GM12878 (cell line): ENCODE measurements around the gene TAGLN3. TPM values are rescaled to one million over a fixed set of nuclear protein-coding genes. Genes with fewer than 3 reads are reported as not detected.

Experiments
- ATAC-seq: fragments of 200-7000 bp; cut with Tn5 transposase; 3 replicates; pipeline ENCODE4 v1.9.1; 2020; ENCODE audit warnings: mild to moderate bottlenecking, moderate library complexity
- BruUV-seq: library from RNA; stranded (reverse); fragments of 400-500 nt; replicated peaks from 2 replicates; lab custom pipeline; 2021; lab: Mats Ljungman, UMichigan
- CTCF ChIA-PET: fragments of 300-600 bp; sonication (Branson Sonifier 250); formaldehyde crosslinking; extraction: SDS; loops from one replicate; lab custom pipeline; 2021; ENCODE audit warnings: inconsistent platforms; lab: Yijun Ruan, JAX
- POLR2A ChIA-PET: fragments of 350-600 bp; formaldehyde crosslinking; extraction: SDS; loops from one replicate; lab custom pipeline; 2021; ENCODE audit warnings: inconsistent platforms; lab: Charles Lee
- RAD21 ChIA-PET: fragments of 300-600 bp; sonication (Branson Sonifier 250); formaldehyde crosslinking; loops from one replicate; lab custom pipeline; 2023; ENCODE audit warnings: antibody characterized with exemption; ENCODE audit not compliant: unreplicated experiment; lab: Charles Lee
- SMC1A ChIA-PET: fragments of 300-600 bp; sonication (Branson Sonifier 250); formaldehyde crosslinking; loops from one replicate; lab custom pipeline; 2023; ENCODE audit not compliant: unreplicated experiment, uncharacterized antibody; lab: Charles Lee
- DNase-seq: peaks from one replicate; pipeline ENCODE4 v3.0.0-alpha.2; 2011; ENCODE audit warnings: low read depth, low spot score
- FAIRE-seq: peaks from 3 replicates; lab custom pipeline; 2011; peaks lifted over from hg19 to GRCh38; lab: Jason Lieb, UNC
- H2AFZ ChIP-seq: 2 replicates; pipeline ENCODE4 v1.6.0; 2011; ENCODE audit warnings: low read depth, low read length, control low read depth; ENCODE audit not compliant: control insufficient read depth
- H3K27ac ChIP-seq: 2 replicates; pipeline ENCODE4 v1.5.1; 2011; ENCODE audit warnings: control low read depth; ENCODE audit not compliant: control insufficient read depth, insufficient read depth
- H3K27me3 ChIP-seq, 2 experiments: replicated peaks in 1 of 2; 2 replicates each; pipeline versions ENCODE4 v1.6.0 to v1.6.1; 2011; ENCODE audit warnings: low read length in 1 of 2; ENCODE audit not compliant: control insufficient read depth in 2 of 2, insufficient read depth in 2 of 2
- H3K36me3 ChIP-seq, 2 experiments: 2 replicates each; pipeline ENCODE4 v1.5.1; 2011; ENCODE audit warnings: low read length in 1 of 2; ENCODE audit not compliant: control insufficient read depth in 2 of 2, insufficient read depth in 2 of 2
- H3K4me1 ChIP-seq: 2 replicates; pipeline ENCODE4 v1.6.1; 2011; ENCODE audit warnings: mild to moderate bottlenecking, low read length, moderate library complexity, mixed read lengths; ENCODE audit not compliant: control insufficient read depth, insufficient read depth
- H3K4me2 ChIP-seq: 2 replicates; pipeline ENCODE4 v1.6.0; 2011; ENCODE audit warnings: control low read depth; ENCODE audit not compliant: control insufficient read depth, insufficient read depth
- H3K4me3 ChIP-seq: fragments of 200-600 bp; sonication (generic); 2 replicates; pipeline ENCODE4 v1.5.1; 2016
- H3K79me2 ChIP-seq: 2 replicates; pipeline ENCODE4 v1.6.0; 2011; ENCODE audit warnings: low read length; ENCODE audit not compliant: control insufficient read depth, insufficient read depth
- H3K9ac ChIP-seq: 2 replicates; pipeline ENCODE4 v1.8.0; 2011; ENCODE audit warnings: low read length, control low read depth, mixed read lengths; ENCODE audit not compliant: control insufficient read depth, insufficient read depth
- H3K9me3 ChIP-seq: replicated peaks from 3 replicates; pipeline ENCODE4 v1.5.1; 2011; ENCODE audit warnings: mild to moderate bottlenecking, low read length; ENCODE audit not compliant: control insufficient read depth, insufficient read depth
- H4K20me1 ChIP-seq: 2 replicates; pipeline ENCODE4 v1.6.0; 2011; ENCODE audit not compliant: control insufficient read depth, insufficient read depth
- BHLHE40 ChIP-seq, 2 experiments: fragments of 450-650 bp in 1 of 2; IDR thresholded peaks; 2 replicates each; pipeline ENCODE4 v1.6.1; 2011 to 2017; ENCODE audit warnings: low read depth in 2 of 2, borderline replicate concordance in 1 of 2, improper control_type of control experiment in 1 of 2, low read length in 1 of 2, mild to moderate bottlenecking in 1 of 2
- CREB1 ChIP-seq: IDR thresholded peaks from 2 replicates; pipeline ENCODE4 v1.6.1; 2012; ENCODE audit warnings: low read depth, mild to moderate bottlenecking, inconsistent platforms
- EED ChIP-seq: sonication (generic); IDR thresholded peaks from 2 replicates; pipeline ENCODE4 v1.6.1; 2016; ENCODE audit warnings: antibody characterized with exemption, low read depth
- ESRRA ChIP-seq: IDR thresholded peaks from 2 replicates; pipeline ENCODE4 v1.6.1; 2012; ENCODE audit warnings: mild to moderate bottlenecking, low read length, improper control_type of control experiment
- EZH2 ChIP-seq: IDR thresholded peaks from 2 replicates; pipeline ENCODE4 v1.6.1; 2012; ENCODE audit warnings: low read depth, mild to moderate bottlenecking, control low read depth, inconsistent platforms, low read length, borderline replicate concordance; ENCODE audit not compliant: control insufficient read depth
- IRF5 ChIP-seq: fragments of 450-650 bp; IDR thresholded peaks from 2 replicates; pipeline ENCODE4 v1.6.1; 2017; ENCODE audit warnings: borderline replicate concordance
- KLF5 ChIP-seq: fragments of 450-650 bp; IDR thresholded peaks from 2 replicates; pipeline ENCODE4 v1.6.1; 2014; ENCODE audit warnings: mild to moderate bottlenecking; ENCODE audit not compliant: partially characterized antibody
- NFYA ChIP-seq: IDR thresholded peaks from 2 replicates; pipeline ENCODE4 v1.6.1; 2011; ENCODE audit warnings: low read depth, mild to moderate bottlenecking, low read length, improper control_type of control experiment, borderline replicate concordance
- POLR2A ChIP-seq: IDR thresholded peaks from 2 replicates; pipeline ENCODE4 v1.6.1; 2011; ENCODE audit warnings: low read depth, mild to moderate bottlenecking, low read length
- RCOR1 ChIP-seq: conservative IDR thresholded peaks from 2 replicates; pipeline ENCODE4 v1.6.1; 2012; ENCODE audit warnings: low read depth, low read length, improper control_type of control experiment
- ZBED1 ChIP-seq: IDR thresholded peaks from 2 replicates; pipeline ENCODE4 v1.6.1; 2016; ENCODE audit warnings: borderline replicate concordance
- ZSCAN29 ChIP-seq: fragments of 450-650 bp; IDR thresholded peaks from 2 replicates; pipeline ENCODE4 v1.6.1; 2017; ENCODE audit warnings: mild to moderate bottlenecking, moderate library complexity
- WGBS: methylation state at CpG from one replicate; pipeline ENCODE4 v1.1.6; 2016; ENCODE audit warnings: low lambda C conversion rate; ENCODE audit not compliant: insufficient replicate concordance, insufficient coverage; ENCODE audit errors: missing lambda C conversion rate; 5-methylcytosine and 5-hydroxymethylcytosine counted together
- in situ Hi-C: fragments of 300-500 bp; cut with MboI; formaldehyde crosslinking; loops from 9 replicates; pipeline ENCODE4 v1.14.3; 2018; ENCODE audit warnings: mixed read lengths
- intact Hi-C: fragments of 100-400 bp; cut with micrococcal nuclease; formaldehyde crosslinking; loops from one replicate; pipeline ENCODE4 v1.14.2; 2022; ENCODE audit not compliant: unreplicated experiment
- polyA plus RNA-seq, 11 experiments: library from polyadenylated mRNA; depleted of rRNA in 4 of 11; unstranded in 6 of 11; stranded (reverse) in 5 of 11; fragments of >200 nt; fragmentation: Nextera tagmentation in 4 of 11; fragmentation: Illumina TruSeq in 1 of 11; extraction: Ambion mirVana in 4 of 11; extraction: Trizol in 1 of 11; gene quantifications; 1 replicate in 1 of 11; 2 replicates in 10 of 11; pipeline versions ENCODE4 v1.2.1 to v1.2.3, GENCODE V29; 2011 to 2016; ENCODE audit warnings: inconsistent platforms in 2 of 11, missing spikeins in 2 of 11, low read depth in 1 of 11
- total RNA-seq, 4 experiments: library from RNA; depleted of rRNA in 3 of 4; stranded (reverse); fragments of >200 nt in 3 of 4; fragmentation: Illumina TruSeq in 1 of 4; extraction: Trizol in 1 of 4; gene quantifications; 2 replicates each; pipeline versions ENCODE4 v1.2.1 to v1.2.3, GENCODE V29; 2013 to 2021
- TF ChIP-seq, protein P1 (sequence below): fragments of 450-650 bp; IDR thresholded peaks from 2 replicates; pipeline ENCODE4 v1.6.1; 2014; ENCODE audit warnings: mild to moderate bottlenecking
- TF ChIP-seq, protein P2 (sequence below): fragments of 450-650 bp; IDR thresholded peaks from 2 replicates; pipeline ENCODE4 v1.6.1; 2017; ENCODE audit warnings: mild to moderate bottlenecking, moderate library complexity
- TF ChIP-seq, protein P3 (sequence below): fragments of 150-350 bp; IDR thresholded peaks from 2 replicates; pipeline ENCODE4 v1.6.1; 2016; ENCODE audit warnings: low read depth, low read length

Gene TAGLN3
- total and polyA plus RNA-seq, 10 of the 15 experiments (the other 5 are each of a cell fraction or from before 2014, with no cell fraction given) = 0.06 to 0.53 (median 0.12) TPM; not detected in 3

DNA sequence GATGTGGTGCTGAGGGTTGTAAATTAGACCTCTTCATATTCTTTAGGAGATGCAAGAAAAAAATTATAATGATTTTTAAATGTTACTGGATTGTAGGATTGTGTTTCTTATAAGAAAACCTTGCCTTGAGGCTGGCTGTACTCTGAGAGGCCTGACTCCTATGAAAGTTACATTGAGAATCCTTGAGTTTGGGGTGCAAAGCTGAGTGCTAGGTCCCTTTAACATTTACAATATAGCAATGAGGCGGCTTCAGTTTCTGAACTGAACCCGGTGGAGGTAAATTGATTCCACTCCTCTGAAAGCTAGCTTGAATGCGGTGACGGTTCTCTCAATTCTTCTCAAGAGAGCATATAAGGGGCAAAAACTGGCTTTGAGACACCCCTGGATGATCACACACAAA lies 35.7 kb downstream of the TAGLN3 start, which contains the start of gene TMPRSS7:
TMPRSS7 (plus strand) TSS at position 301 of the 400 bp plus-strand sequence. CDS start 110 bp downstream, outside the sequence.
- CTCF ChIA-PET = interaction anchor here (1.2 to 2.4 kb wide), 4 partner anchors 9 to 319 kb away, joined by 4 to 12 read pairs (median 6); no protein-coding TSS in a partner anchor
- Histone ChIP-seq H3K4me1 (no peaks in the 10 kb centered on the region), H4K20me1 (no peaks in the 10 kb centered on the region), H3K79me2 (no peaks in the 10 kb centered on the region), H3K9ac (no peak within 1 kb of the TSS), H2AFZ (no peak within 1 kb of the TSS), H3K4me2 (no peak within 1 kb of the TSS), H3K27me3 (0 out of 4 replicates have a peak, but pooled peaks cover 0 to 2% of the 10 kb centered on the region in 2 experiments), H3K27ac (no peak within 1 kb of the TSS), H3K4me3 (no peak within 1 kb of the TSS), H3K9me3 (no peaks in the 10 kb centered on the region), H3K36me3 (no peaks in the 10 kb centered on the region)
- BruUV-seq = no TSS peak
- FAIRE-seq (no peak), ATAC-seq (no peak), DNase-seq (no peak)
- in situ Hi-C loops = no loop called here
- 62% methylated on average over 4 of the region's 4 CpGs for WGBS
- intact Hi-C loops = no loop called here
- RAD21 ChIA-PET = no interaction called here
- SMC1A ChIA-PET = interaction anchor here (1.0 to 1.6 kb wide), 4 partner anchors 9 to 67 kb away, joined by 3 read pairs; no protein-coding TSS in a partner anchor
- POLR2A ChIA-PET = interaction anchor here (0.5 kb wide), 1 partner anchor 518 kb away, joined by 4 read pairs; no protein-coding TSS in a partner anchor
- TF ChIP-seq EED (no peak), NFYA (no peak), EZH2 (no peak), CREB1 (no peak), RCOR1 (no peak), KLF5 (no peak), ESRRA (no peak), ZSCAN29 (no peak), BHLHE40 (IDR thresholded peaks at IDR 0.05; ENCODE audit: borderline replicate concordance in 1 of 2, low read depth in 2 of 2, low read length in 1 of 2) (no peak), IRF5 (no peak), ZBED1 (no peak), POLR2A (no peak)
- TF ChIP-seq, protein P1, sequence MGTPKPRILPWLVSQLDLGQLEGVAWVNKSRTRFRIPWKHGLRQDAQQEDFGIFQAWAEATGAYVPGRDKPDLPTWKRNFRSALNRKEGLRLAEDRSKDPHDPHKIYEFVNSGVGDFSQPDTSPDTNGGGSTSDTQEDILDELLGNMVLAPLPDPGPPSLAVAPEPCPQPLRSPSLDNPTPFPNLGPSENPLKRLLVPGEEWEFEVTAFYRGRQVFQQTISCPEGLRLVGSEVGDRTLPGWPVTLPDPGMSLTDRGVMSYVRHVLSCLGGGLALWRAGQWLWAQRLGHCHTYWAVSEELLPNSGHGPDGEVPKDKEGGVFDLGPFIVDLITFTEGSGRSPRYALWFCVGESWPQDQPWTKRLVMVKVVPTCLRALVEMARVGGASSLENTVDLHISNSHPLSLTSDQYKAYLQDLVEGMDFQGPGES = no peak
- TF ChIP-seq, protein P2, sequence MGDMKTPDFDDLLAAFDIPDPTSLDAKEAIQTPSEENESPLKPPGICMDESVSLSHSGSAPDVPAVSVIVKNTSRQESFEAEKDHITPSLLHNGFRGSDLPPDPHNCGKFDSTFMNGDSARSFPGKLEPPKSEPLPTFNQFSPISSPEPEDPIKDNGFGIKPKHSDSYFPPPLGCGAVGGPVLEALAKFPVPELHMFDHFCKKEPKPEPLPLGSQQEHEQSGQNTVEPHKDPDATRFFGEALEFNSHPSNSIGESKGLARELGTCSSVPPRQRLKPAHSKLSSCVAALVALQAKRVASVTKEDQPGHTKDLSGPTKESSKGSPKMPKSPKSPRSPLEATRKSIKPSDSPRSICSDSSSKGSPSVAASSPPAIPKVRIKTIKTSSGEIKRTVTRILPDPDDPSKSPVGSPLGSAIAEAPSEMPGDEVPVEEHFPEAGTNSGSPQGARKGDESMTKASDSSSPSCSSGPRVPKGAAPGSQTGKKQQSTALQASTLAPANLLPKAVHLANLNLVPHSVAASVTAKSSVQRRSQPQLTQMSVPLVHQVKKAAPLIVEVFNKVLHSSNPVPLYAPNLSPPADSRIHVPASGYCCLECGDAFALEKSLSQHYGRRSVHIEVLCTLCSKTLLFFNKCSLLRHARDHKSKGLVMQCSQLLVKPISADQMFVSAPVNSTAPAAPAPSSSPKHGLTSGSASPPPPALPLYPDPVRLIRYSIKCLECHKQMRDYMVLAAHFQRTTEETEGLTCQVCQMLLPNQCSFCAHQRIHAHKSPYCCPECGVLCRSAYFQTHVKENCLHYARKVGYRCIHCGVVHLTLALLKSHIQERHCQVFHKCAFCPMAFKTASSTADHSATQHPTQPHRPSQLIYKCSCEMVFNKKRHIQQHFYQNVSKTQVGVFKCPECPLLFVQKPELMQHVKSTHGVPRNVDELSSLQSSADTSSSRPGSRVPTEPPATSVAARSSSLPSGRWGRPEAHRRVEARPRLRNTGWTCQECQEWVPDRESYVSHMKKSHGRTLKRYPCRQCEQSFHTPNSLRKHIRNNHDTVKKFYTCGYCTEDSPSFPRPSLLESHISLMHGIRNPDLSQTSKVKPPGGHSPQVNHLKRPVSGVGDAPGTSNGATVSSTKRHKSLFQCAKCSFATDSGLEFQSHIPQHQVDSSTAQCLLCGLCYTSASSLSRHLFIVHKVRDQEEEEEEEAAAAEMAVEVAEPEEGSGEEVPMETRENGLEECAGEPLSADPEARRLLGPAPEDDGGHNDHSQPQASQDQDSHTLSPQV = no peak
- TF ChIP-seq, protein P3, sequence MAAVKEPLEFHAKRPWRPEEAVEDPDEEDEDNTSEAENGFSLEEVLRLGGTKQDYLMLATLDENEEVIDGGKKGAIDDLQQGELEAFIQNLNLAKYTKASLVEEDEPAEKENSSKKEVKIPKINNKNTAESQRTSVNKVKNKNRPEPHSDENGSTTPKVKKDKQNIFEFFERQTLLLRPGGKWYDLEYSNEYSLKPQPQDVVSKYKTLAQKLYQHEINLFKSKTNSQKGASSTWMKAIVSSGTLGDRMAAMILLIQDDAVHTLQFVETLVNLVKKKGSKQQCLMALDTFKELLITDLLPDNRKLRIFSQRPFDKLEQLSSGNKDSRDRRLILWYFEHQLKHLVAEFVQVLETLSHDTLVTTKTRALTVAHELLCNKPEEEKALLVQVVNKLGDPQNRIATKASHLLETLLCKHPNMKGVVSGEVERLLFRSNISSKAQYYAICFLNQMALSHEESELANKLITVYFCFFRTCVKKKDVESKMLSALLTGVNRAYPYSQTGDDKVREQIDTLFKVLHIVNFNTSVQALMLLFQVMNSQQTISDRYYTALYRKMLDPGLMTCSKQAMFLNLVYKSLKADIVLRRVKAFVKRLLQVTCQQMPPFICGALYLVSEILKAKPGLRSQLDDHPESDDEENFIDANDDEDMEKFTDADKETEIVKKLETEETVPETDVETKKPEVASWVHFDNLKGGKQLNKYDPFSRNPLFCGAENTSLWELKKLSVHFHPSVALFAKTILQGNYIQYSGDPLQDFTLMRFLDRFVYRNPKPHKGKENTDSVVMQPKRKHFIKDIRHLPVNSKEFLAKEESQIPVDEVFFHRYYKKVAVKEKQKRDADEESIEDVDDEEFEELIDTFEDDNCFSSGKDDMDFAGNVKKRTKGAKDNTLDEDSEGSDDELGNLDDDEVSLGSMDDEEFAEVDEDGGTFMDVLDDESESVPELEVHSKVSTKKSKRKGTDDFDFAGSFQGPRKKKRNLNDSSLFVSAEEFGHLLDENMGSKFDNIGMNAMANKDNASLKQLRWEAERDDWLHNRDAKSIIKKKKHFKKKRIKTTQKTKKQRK = no peak
